GM23338 (cell line): ENCODE results near the gene ANKRD13B. TPM values are rescaled to one million over a fixed set of nuclear protein-coding genes. Genes with fewer than 3 reads are reported as not detected.

Source experiments
- ATAC-seq: fragments of 200-7000 bp; cut with Tn5 transposase; 3 replicates; pipeline ENCODE4 v1.9.1; 2020
- DNase-seq: peaks from one replicate; pipeline ENCODE4 v3.0.0-alpha.2; 2015; ENCODE audit warnings: low spot score
- H2AFZ ChIP-seq: fragments of 200-600 bp; sonication (generic); 2 replicates; pipeline ENCODE4 v1.8.0; 2016; ENCODE audit warnings: antibody characterized with exemption, mild to moderate bottlenecking, moderate library complexity
- H3F3A ChIP-seq: fragments of 200-600 bp; sonication (generic); replicated peaks from 2 replicates; pipeline ENCODE4 v1.8.0; 2017; ENCODE audit warnings: antibody characterized with exemption, mixed run types, low read depth
- H3K27ac ChIP-seq: fragments of 200-600 bp; sonication (generic); 2 replicates; pipeline ENCODE4 v1.6.1; 2016; ENCODE audit warnings: low read depth
- H3K27me3 ChIP-seq: fragments of 200-600 bp; sonication (generic); 2 replicates; pipeline ENCODE4 v1.8.0; 2016; ENCODE audit warnings: mild to moderate bottlenecking, mixed run types, moderate library complexity; ENCODE audit not compliant: insufficient read depth
- H3K36me3 ChIP-seq: fragments of 200-600 bp; sonication (generic); 2 replicates; pipeline ENCODE4 v1.8.0; 2016; ENCODE audit warnings: mild to moderate bottlenecking; ENCODE audit not compliant: insufficient read depth
- H3K4me1 ChIP-seq: fragments of 200-600 bp; sonication (generic); 2 replicates; pipeline ENCODE4 v1.8.0; 2016; ENCODE audit warnings: mild to moderate bottlenecking, moderate library complexity; ENCODE audit not compliant: insufficient read depth
- H3K4me2 ChIP-seq: fragments of 200-600 bp; sonication (generic); 2 replicates; pipeline ENCODE4 v1.7.1; 2017; ENCODE audit warnings: mixed run types
- H3K4me3 ChIP-seq: fragments of 200-600 bp; sonication (generic); 2 replicates; pipeline ENCODE4 v1.6.1; 2016; ENCODE audit warnings: mixed run types
- H3K79me2 ChIP-seq: fragments of 200-600 bp; sonication (generic); replicated peaks from 2 replicates; pipeline ENCODE4 v1.8.0; 2017; ENCODE audit warnings: mild to moderate bottlenecking; ENCODE audit not compliant: insufficient read depth
- H3K9me2 ChIP-seq: fragments of 200-600 bp; sonication (generic); 2 replicates; pipeline ENCODE4 v1.8.0; 2017; ENCODE audit not compliant: insufficient read depth
- H4K20me1 ChIP-seq: fragments of 200-600 bp; sonication (generic); replicated peaks from 2 replicates; pipeline ENCODE4 v1.8.0; 2017; ENCODE audit warnings: mild to moderate bottlenecking; ENCODE audit not compliant: insufficient read depth
- H3K27ac Mint-ChIP-seq: 2 replicates; pipeline ENCODE4 v1.8.0; 2020; ENCODE audit warnings: inconsistent platforms, mild to moderate bottlenecking, moderate library complexity, mixed read lengths
- H3K27me3 Mint-ChIP-seq: 3 replicates; pipeline ENCODE4 v1.8.0; 2022; ENCODE audit warnings: low read depth, mild to moderate bottlenecking, moderate library complexity, mixed read lengths, inconsistent platforms; ENCODE audit not compliant: insufficient read depth, poor library complexity
- H3K36me3 Mint-ChIP-seq: 3 replicates; pipeline ENCODE4 v1.8.0; 2021; ENCODE audit warnings: low read depth, mild to moderate bottlenecking, inconsistent platforms, moderate library complexity, mixed read lengths
- H3K4me1 Mint-ChIP-seq: 3 replicates; pipeline ENCODE4 v1.8.0; 2020; ENCODE audit warnings: mild to moderate bottlenecking, inconsistent platforms, mixed read lengths
- H3K4me3 Mint-ChIP-seq: 3 replicates; pipeline ENCODE4 v1.8.0; 2021; ENCODE audit warnings: moderate library complexity, mild to moderate bottlenecking, inconsistent platforms, mixed read lengths
- H3K9me3 Mint-ChIP-seq: 3 replicates; pipeline ENCODE4 v1.8.0; 2020; ENCODE audit warnings: moderate library complexity, mild to moderate bottlenecking, inconsistent platforms, mixed read lengths
- EZH2phosphoT487 ChIP-seq: fragments of 200-600 bp; sonication (generic); IDR thresholded peaks from one replicate; pipeline ENCODE4 v1.8.1; 2018; ENCODE audit warnings: antibody characterized with exemption; ENCODE audit not compliant: unreplicated experiment
- NANOG ChIP-seq: IDR thresholded peaks from 2 replicates; pipeline ENCODE4 v1.6.1; 2016; ENCODE audit warnings: antibody characterized with exemption, borderline replicate concordance
- REST ChIP-seq: IDR thresholded peaks from one replicate; pipeline ENCODE4 v1.6.1; 2018; ENCODE audit warnings: antibody characterized with exemption; ENCODE audit not compliant: unreplicated experiment
- STAT1 ChIP-seq: IDR thresholded peaks from one replicate; pipeline ENCODE4 v1.6.1; 2016; ENCODE audit warnings: antibody characterized with exemption; ENCODE audit not compliant: unreplicated experiment
- ZNF114 ChIP-seq: fragments of 250-450 bp; sonication (Bioruptor Pico); IDR thresholded peaks from 2 replicates; pipeline ENCODE4 v1.5.0; 2020; ENCODE audit warnings: mild to moderate bottlenecking, moderate library complexity
- ZNF331 ChIP-seq: fragments of 250-450 bp; sonication (Bioruptor Pico); IDR thresholded peaks from 2 replicates; pipeline ENCODE4 v1.5.0; 2020; ENCODE audit warnings: low read depth, mild to moderate bottlenecking, moderate library complexity
- polyA plus RNA-seq: library from polyadenylated mRNA; unstranded; fragments of >200 nt; fragmentation: Nextera tagmentation; extraction: Ambion mirVana; gene quantifications from 2 replicates; pipeline ENCODE4 v1.2.1, GENCODE V29; 2016
- total RNA-seq: library from RNA; depleted of rRNA; stranded (reverse); fragments of >200 nt; shearing (Covaris generic); gene quantifications from 2 replicates; pipeline ENCODE4 v1.2.3, GENCODE V29; 2014

ANKRD13B gene
- total and polyA plus RNA-seq, 2 experiments from 2014 or later = 8.2 to 57.4 TPM

GRCh38 chr17:29582772-29583171 lies 10.2 kb upstream of the ANKRD13B start (continued):
- TF ChIP-seq REST (no peak), ZNF114 (CRISPR knock-in tag) (no peak), ZNF331 (CRISPR knock-in tag) (no peak)

- DNase-seq (no peak), ATAC-seq (no peak)
- Histone ChIP-seq H3K4me2 (no peak overlapping the region), H3F3A (peaks cover 15% of the 10 kb centered on the region; the same call in 1 of the 2 replicates), H3K36me3 (no peaks in the 10 kb centered on the region), H3K27ac (no peak overlapping the region), H2AFZ (no peak overlapping the region), H3K4me3 (no peak overlapping the region), H3K9me2 (no peaks in the 10 kb centered on the region), H4K20me1 (peaks cover 18% of the 10 kb centered on the region), H3K4me1 (peaks cover 32% of the 10 kb centered on the region), H3K79me2 (peaks cover 41% of the 10 kb centered on the region), H3K27me3 (no peaks in the 10 kb centered on the region)
- Mint-ChIP-seq H3K4me3 (no peak overlapping the region), H3K27me3 (peaks cover 12% of the 10 kb centered on the region), H3K27ac (peak overlapping the region; percentile 52; the same call in 1 of the 2 replicates), H3K9me3 (no peaks in the 10 kb centered on the region), H3K36me3 (peaks cover 28% of the 10 kb centered on the region), H3K4me1 (peaks cover 39% of the 10 kb centered on the region)
- TF ChIP-seq NANOG (no peak), ZNF331 (CRISPR knock-in tag) (peak; percentile 64), STAT1 (no peak)
These were observed 9.3 kb upstream of the ANKRD13B start for GRCh38 chr17:29583324-29584248.

GRCh38 chr17:29584452-29585079 lies 8.4 kb upstream of the ANKRD13B start:
- peak; percentile 26 for DNase-seq
- Histone ChIP-seq H3K4me1 (peaks cover 32% of the 10 kb centered on the region), H3K79me2 (peaks cover 44% of the 10 kb centered on the region), H3K36me3 (no peaks in the 10 kb centered on the region), H3F3A (peaks cover 12% of the 10 kb centered on the region; the same call in 1 of the 2 replicates), H3K27ac (peak overlapping the region; percentile 72; the same call in 1 of the 2 replicates), H3K4me3 (peak overlapping the region; percentile 24; the same call in 1 of the 2 replicates), H3K4me2 (peak overlapping the region; percentile 69), H3K9me2 (no peaks in the 10 kb centered on the region), H4K20me1 (peaks cover 17% of the 10 kb centered on the region), H2AFZ (no peak overlapping the region), H3K27me3 (no peaks in the 10 kb centered on the region)
- no peak for TF ChIP-seq EZH2phosphoT487
- H3K9me3 Mint-ChIP-seq = no peaks in the 10 kb centered on the region
- H3K36me3 Mint-ChIP-seq = peaks cover 24% of the 10 kb centered on the region
- H3K27me3 Mint-ChIP-seq = peaks cover 14% of the 10 kb centered on the region
- peak overlapping the region; percentile 30; the same call in 1 of the 3 replicates for H3K4me3 Mint-ChIP-seq
- peak overlapping the region; percentile 52 for H3K27ac Mint-ChIP-seq
- H3K4me1 Mint-ChIP-seq = peaks cover 39% of the 10 kb centered on the region
- ATAC-seq = peak; percentile 7
